Epithelial cell of proximal tubule (primary cell): ENCODE data around the gene OXLD1. TPM values are rescaled to one million over a fixed set of nuclear protein-coding genes. Genes with fewer than 3 reads are reported as not detected.

Experiments used
- DNase-seq: peaks from one replicate; pipeline ENCODE4 v3.0.0-alpha.2; 2011; ENCODE audit warnings: low read depth
- H3K4me3 ChIP-seq: 2 replicates; pipeline ENCODE4 v1.5.1; 2011; ENCODE audit warnings: low read depth, mild to moderate bottlenecking, low read length
- CTCF ChIP-seq: conservative IDR thresholded peaks from 2 replicates; pipeline ENCODE4 v1.5.1; 2012; ENCODE audit warnings: low read depth, mild to moderate bottlenecking, low read length
- total RNA-seq: library from RNA; depleted of rRNA; stranded (reverse); fragments of >200 nt; gene quantifications from 2 replicates; pipeline ENCODE4 v1.2.3, GENCODE V29; 2015

OXLD1 gene
- total RNA-seq, 1 donor from 2014 or later: 24.4 TPM

GRCh38 chr17:81694810-81695209 lies 28.4 kb upstream of the OXLD1 start:
- no peak overlapping the region for H3K4me3 ChIP-seq
- DNase-seq: no peak
- no peak for TF ChIP-seq CTCF

GRCh38 chr17:81693509-81694210 lies 27.3 kb upstream of the OXLD1 start:
- no peak for TF ChIP-seq CTCF
- no peak for DNase-seq
- no peak overlapping the region for H3K4me3 ChIP-seq

GRCh38 chr17:81691608-81692007 lies 25.2 kb upstream of the OXLD1 start:
- H3K4me3 ChIP-seq: no peak overlapping the region
- no peak for TF ChIP-seq CTCF
- no peak for DNase-seq

- DNase-seq: no peak
- no peak overlapping the region for H3K4me3 ChIP-seq
- no peak for TF ChIP-seq CTCF
Observed at GRCh38 chr17:81691196-81691595, 24.8 kb upstream of the OXLD1 start.

- no peak for DNase-seq
- TF ChIP-seq CTCF: no peak
- H3K4me3 ChIP-seq: no peak overlapping the region
Observed at GRCh38 chr17:81690549-81690948, 24.1 kb upstream of the OXLD1 start.

- DNase-seq: no peak
- no peak overlapping the region for H3K4me3 ChIP-seq
- no peak for TF ChIP-seq CTCF
Observed at GRCh38 chr17:81690066-81690465, 23.7 kb upstream of the OXLD1 start.

GRCh38 chr17:81688616-81689015 lies 22.2 kb upstream of the OXLD1 start:
- no peak for TF ChIP-seq CTCF

More at GRCh38 chr17:81688616-81689015, 22.2 kb upstream of the OXLD1 start:
- DNase-seq: no peak
- H3K4me3 ChIP-seq: no peak overlapping the region
